Ectodermal cell (in vitro differentiated cells): ENCODE data around the gene DRAXIN.

Experiments used
- H3K27ac ChIP-seq: 2 replicates; pipeline ENCODE4 v1.7.0; 2013; ENCODE audit warnings: mild to moderate bottlenecking, low read depth, low read length; ENCODE audit not compliant: insufficient read depth, poor library complexity, severe bottlenecking
- H3K27me3 ChIP-seq: 2 replicates; pipeline ENCODE4 v1.7.0; 2013; ENCODE audit warnings: mild to moderate bottlenecking, low read length; ENCODE audit not compliant: insufficient read depth, control insufficient read depth, poor library complexity, severe bottlenecking
- H3K36me3 ChIP-seq: one replicate; pipeline ENCODE4 v1.7.0; 2013; ENCODE audit warnings: low read length; ENCODE audit not compliant: control insufficient read depth, insufficient read depth
- H3K4me1 ChIP-seq: one replicate; pipeline ENCODE4 v1.7.0; 2013; ENCODE audit warnings: low read length; ENCODE audit not compliant: control insufficient read depth, insufficient read depth
- H3K4me3 ChIP-seq: 2 replicates; pipeline ENCODE4 v1.7.0; 2013; ENCODE audit warnings: low read depth, low read length, control low read depth; ENCODE audit not compliant: insufficient read depth
- H3K9me3 ChIP-seq: 2 replicates; pipeline ENCODE4 v1.7.0; 2013; ENCODE audit warnings: mild to moderate bottlenecking, low read length, moderate library complexity; ENCODE audit not compliant: control insufficient read depth
- WGBS, 2 experiments: methylation state at CpG; one replicate each; pipeline ENCODE4 v1.1.7; 2013; ENCODE audit warnings: missing lambda C conversion rate in 2 of 2; 5-methylcytosine and 5-hydroxymethylcytosine counted together

Gene DRAXIN

GRCh38 chr1:11746795-11747487, 55.4 kb downstream of the DRAXIN start:
- WGBS, 2 experiments = 87 to 89% methylated on average over 20 of the region's 20 CpGs
- Histone ChIP-seq H3K27ac (no peak overlapping the region), H3K27me3 (no peaks in the 10 kb centered on the region), H3K36me3 (peaks cover 4% of the 10 kb centered on the region), H3K4me3 (no peak overlapping the region), H3K9me3 (no peaks in the 10 kb centered on the region), H3K4me1 (peaks cover 3% of the 10 kb centered on the region)

GRCh38 chr1:11748294-11749202, 57.0 kb downstream of the DRAXIN start:
- Histone ChIP-seq H3K9me3 (no peaks in the 10 kb centered on the region), H3K36me3 (peaks cover 4% of the 10 kb centered on the region), H3K4me3 (no peak overlapping the region), H3K4me1 (peaks cover 16% of the 10 kb centered on the region), H3K27me3 (no peaks in the 10 kb centered on the region), H3K27ac (no peak overlapping the region)
- whole genome bisulfite sequencing, 2 experiments = 95% methylated on average over 27 of the region's 27 CpGs

- Histone ChIP-seq H3K4me3 (no peak overlapping the region), H3K4me1 (peaks cover 23% of the 10 kb centered on the region), H3K9me3 (no peaks in the 10 kb centered on the region), H3K36me3 (peaks cover 4% of the 10 kb centered on the region), H3K27ac (no peak overlapping the region), H3K27me3 (no peaks in the 10 kb centered on the region)
- whole genome bisulfite sequencing, 2 experiments = 86 to 88% methylated on average over 9 of the region's 9 CpGs
Observed at GRCh38 chr1:11749203-11749689, 57.7 kb downstream of the DRAXIN start.

GRCh38 chr1:11749996-11750395, 58.5 kb downstream of the DRAXIN start:
- WGBS, 2 experiments = 96 to 97% methylated on average over 15 of the region's 15 CpGs
- Histone ChIP-seq H3K9me3 (no peaks in the 10 kb centered on the region), H3K27ac (no peak overlapping the region), H3K36me3 (peaks cover 4% of the 10 kb centered on the region), H3K27me3 (no peaks in the 10 kb centered on the region), H3K4me3 (no peak overlapping the region), H3K4me1 (peaks cover 24% of the 10 kb centered on the region)

GRCh38 chr1:11751087-11751486, 59.6 kb downstream of the DRAXIN start:
- Histone ChIP-seq H3K27ac (no peak overlapping the region), H3K4me3 (no peak overlapping the region), H3K4me1 (peaks cover 24% of the 10 kb centered on the region), H3K27me3 (no peaks in the 10 kb centered on the region), H3K36me3 (peaks cover 4% of the 10 kb centered on the region), H3K9me3 (no peaks in the 10 kb centered on the region)
- 94 to 96% methylated on average over 9 of the region's 9 CpGs for WGBS, 2 experiments

GRCh38 chr1:11752359-11753088, 61.0 kb downstream of the DRAXIN start:
- no peak overlapping the region for H3K27ac ChIP-seq
- peaks cover 24% of the 10 kb centered on the region for H3K4me1 ChIP-seq

GRCh38 chr1:11753555-11754208, 62.2 kb downstream of the DRAXIN start:
- Histone ChIP-seq H3K27me3 (no peaks in the 10 kb centered on the region), H3K27ac (no peak overlapping the region), H3K4me3 (no peak overlapping the region), H3K9me3 (no peaks in the 10 kb centered on the region), H3K36me3 (peaks cover 4% of the 10 kb centered on the region), H3K4me1 (peaks cover 24% of the 10 kb centered on the region)
- WGBS, 2 experiments = 82 to 84% methylated on average over 7 of the region's 7 CpGs

More at GRCh38 chr1:11752359-11753088, 61.0 kb downstream of the DRAXIN start:
- WGBS, 2 experiments = 78% methylated on average over 17 of the region's 17 CpGs
- Histone ChIP-seq H3K9me3 (no peaks in the 10 kb centered on the region), H3K36me3 (peaks cover 4% of the 10 kb centered on the region), H3K4me3 (no peak overlapping the region), H3K27me3 (no peaks in the 10 kb centered on the region)

GRCh38 chr1:11757047-11757446, 65.5 kb downstream of the DRAXIN start:
- Histone ChIP-seq H3K4me3 (no peak overlapping the region), H3K4me1 (peaks cover 21% of the 10 kb centered on the region), H3K36me3 (no peaks in the 10 kb centered on the region), H3K27ac (no peak overlapping the region), H3K27me3 (peaks cover 26% of the 10 kb centered on the region), H3K9me3 (no peaks in the 10 kb centered on the region)
- WGBS, 2 experiments = 89 to 95% methylated on average over 1 of the region's 1 CpG

- Histone ChIP-seq H3K9me3 (no peaks in the 10 kb centered on the region), H3K4me3 (no peak overlapping the region), H3K27me3 (peaks cover 45% of the 10 kb centered on the region), H3K27ac (no peak overlapping the region), H3K4me1 (peaks cover 14% of the 10 kb centered on the region), H3K36me3 (no peaks in the 10 kb centered on the region)
- whole genome bisulfite sequencing, 2 experiments = 95 to 96% methylated on average over 4 of the region's 4 CpGs
Observed at GRCh38 chr1:11759791-11760190, 68.3 kb downstream of the DRAXIN start.
